Smooth muscle cell (in vitro differentiated cells): ENCODE results near the gene TTC7B. TPM values are rescaled to one million over a fixed set of nuclear protein-coding genes. Genes with fewer than 3 reads are reported as not detected.

ENCODE experiments used
- DNase-seq: peaks from one replicate; lab custom pipeline; 2025; ENCODE audit not compliant: unreplicated experiment; lab: John Stamatoyannopoulos, UW
- H2AFZ ChIP-seq: fragments of 200-600 bp; sonication (generic); 2 replicates; pipeline ENCODE4 v1.6.0; 2016; ENCODE audit warnings: antibody characterized with exemption, low read depth, mild to moderate bottlenecking
- H3F3A ChIP-seq: fragments of 200-600 bp; sonication (generic); 2 replicates; pipeline ENCODE4 v1.6.0; 2017; ENCODE audit warnings: antibody characterized with exemption, low read depth
- H3K27ac ChIP-seq: fragments of 200-600 bp; sonication (generic); 2 replicates; pipeline ENCODE4 v1.5.1; 2016; ENCODE audit warnings: low read depth, mild to moderate bottlenecking
- H3K27me3 ChIP-seq: fragments of 200-600 bp; sonication (generic); 2 replicates; pipeline ENCODE4 v1.6.1; 2016; ENCODE audit warnings: low read depth, mild to moderate bottlenecking
- H3K36me3 ChIP-seq: fragments of 200-600 bp; sonication (generic); 2 replicates; pipeline ENCODE4 v1.5.1; 2016; ENCODE audit warnings: low read depth
- H3K4me1 ChIP-seq: fragments of 200-600 bp; sonication (generic); 2 replicates; pipeline ENCODE4 v1.5.1; 2016; ENCODE audit warnings: low read depth
- H3K4me2 ChIP-seq: fragments of 200-600 bp; sonication (generic); 2 replicates; pipeline ENCODE4 v1.6.0; 2016; ENCODE audit warnings: mild to moderate bottlenecking
- H3K4me3 ChIP-seq: fragments of 200-600 bp; sonication (generic); 2 replicates; pipeline ENCODE4 v1.5.1; 2016; ENCODE audit warnings: mild to moderate bottlenecking
- H3K79me2 ChIP-seq: fragments of 200-600 bp; sonication (generic); 2 replicates; pipeline ENCODE4 v1.6.0; 2016; ENCODE audit warnings: low read depth, mild to moderate bottlenecking
- H3K9ac ChIP-seq: fragments of 200-600 bp; sonication (generic); 2 replicates; pipeline ENCODE4 v1.6.0; 2016; ENCODE audit warnings: low read depth
- H3K9me3 ChIP-seq: fragments of 200-600 bp; sonication (generic); replicated peaks from 2 replicates; pipeline ENCODE4 v1.5.1; 2016; ENCODE audit warnings: low read depth
- H4K20me1 ChIP-seq: fragments of 200-600 bp; sonication (generic); 2 replicates; pipeline ENCODE4 v1.6.0; 2016; ENCODE audit warnings: low read depth
- WGBS: methylation state at CpG from one replicate; pipeline ENCODE4 v1.1.7; 2016; ENCODE audit warnings: low lambda C conversion rate; 5-methylcytosine and 5-hydroxymethylcytosine counted together
- polyA plus RNA-seq: library from polyadenylated mRNA; unstranded; fragments of >200 nt; fragmentation: Nextera tagmentation; extraction: Ambion mirVana; gene quantifications from 2 replicates; pipeline ENCODE4 v1.2.1, GENCODE V29; 2016
- total RNA-seq: library from RNA; depleted of rRNA; stranded (reverse); fragments of >200 nt; gene quantifications from 2 replicates; pipeline ENCODE4 v1.2.3, GENCODE V29; 2014
- TF ChIP-seq, protein P1 (sequence below): fragments of 200-600 bp; sonication (generic); IDR thresholded peaks from 2 replicates; pipeline ENCODE4 v1.5.1; 2017; ENCODE audit warnings: borderline replicate concordance, mild to moderate bottlenecking, antibody characterized with exemption; ENCODE audit not compliant: insufficient read depth, poor library complexity, severe bottlenecking

The TTC7B gene
- total and polyA plus RNA-seq, 2 experiments from 2014 or later: 22.1 to 54.1 TPM

GRCh38 chr14:90659156-90659555 lies 157.1 kb downstream of the TTC7B start:
- DNase-seq: no peak
- TF ChIP-seq, protein P1, sequence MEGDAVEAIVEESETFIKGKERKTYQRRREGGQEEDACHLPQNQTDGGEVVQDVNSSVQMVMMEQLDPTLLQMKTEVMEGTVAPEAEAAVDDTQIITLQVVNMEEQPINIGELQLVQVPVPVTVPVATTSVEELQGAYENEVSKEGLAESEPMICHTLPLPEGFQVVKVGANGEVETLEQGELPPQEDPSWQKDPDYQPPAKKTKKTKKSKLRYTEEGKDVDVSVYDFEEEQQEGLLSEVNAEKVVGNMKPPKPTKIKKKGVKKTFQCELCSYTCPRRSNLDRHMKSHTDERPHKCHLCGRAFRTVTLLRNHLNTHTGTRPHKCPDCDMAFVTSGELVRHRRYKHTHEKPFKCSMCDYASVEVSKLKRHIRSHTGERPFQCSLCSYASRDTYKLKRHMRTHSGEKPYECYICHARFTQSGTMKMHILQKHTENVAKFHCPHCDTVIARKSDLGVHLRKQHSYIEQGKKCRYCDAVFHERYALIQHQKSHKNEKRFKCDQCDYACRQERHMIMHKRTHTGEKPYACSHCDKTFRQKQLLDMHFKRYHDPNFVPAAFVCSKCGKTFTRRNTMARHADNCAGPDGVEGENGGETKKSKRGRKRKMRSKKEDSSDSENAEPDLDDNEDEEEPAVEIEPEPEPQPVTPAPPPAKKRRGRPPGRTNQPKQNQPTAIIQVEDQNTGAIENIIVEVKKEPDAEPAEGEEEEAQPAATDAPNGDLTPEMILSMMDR: no peak
- Histone ChIP-seq H3K79me2 (no peaks in the 10 kb centered on the region), H3F3A (peaks cover 6% of the 10 kb centered on the region), H4K20me1 (no peaks in the 10 kb centered on the region), H3K4me1 (no peaks in the 10 kb centered on the region), H3K4me3 (no peak overlapping the region), H3K9me3 (no peaks in the 10 kb centered on the region), H3K36me3 (no peaks in the 10 kb centered on the region), H3K27ac (peak overlapping the region; percentile 79), H3K9ac (no peak overlapping the region), H2AFZ (no peak overlapping the region), H3K27me3 (no peaks in the 10 kb centered on the region), H3K4me2 (peak overlapping the region; percentile 65)
- 65% methylated on average over 2 of the region's 2 CpGs for WGBS

- no peak for DNase-seq
- Histone ChIP-seq H3K27ac (peak overlapping the region; percentile 79), H2AFZ (no peak overlapping the region)
Measured at GRCh38 chr14:90658541-90658967, 157.7 kb downstream of the TTC7B start.

GRCh38 chr14:90656973-90657372 lies 159.3 kb downstream of the TTC7B start:
- H2AFZ ChIP-seq: no peak overlapping the region
- H3F3A ChIP-seq: peaks cover 6% of the 10 kb centered on the region
- no peak overlapping the region for H3K9ac ChIP-seq
- no peaks in the 10 kb centered on the region for H3K36me3 ChIP-seq
- no peak overlapping the region for H3K27ac ChIP-seq
- H4K20me1 ChIP-seq: no peaks in the 10 kb centered on the region
- H3K9me3 ChIP-seq: no peaks in the 10 kb centered on the region
- H3K4me1 ChIP-seq: no peaks in the 10 kb centered on the region
- no peak overlapping the region for H3K4me3 ChIP-seq
- TF ChIP-seq, protein P1: no peak
- no peak for DNase-seq
- no peak overlapping the region for H3K4me2 ChIP-seq
- WGBS: 86% methylated on average over 12 of the region's 12 CpGs
- H3K79me2 ChIP-seq: no peaks in the 10 kb centered on the region
- H3K27me3 ChIP-seq: no peaks in the 10 kb centered on the region

More at GRCh38 chr14:90658541-90658967, 157.7 kb downstream of the TTC7B start:
- no peak overlapping the region for H3K4me3 ChIP-seq
- peak overlapping the region; percentile 65 for H3K4me2 ChIP-seq
- TF ChIP-seq, protein P1: no peak
- no peaks in the 10 kb centered on the region for H4K20me1 ChIP-seq
- H3K9ac ChIP-seq: no peak overlapping the region
- H3K36me3 ChIP-seq: no peaks in the 10 kb centered on the region
- H3F3A ChIP-seq: peaks cover 6% of the 10 kb centered on the region
- 20% methylated on average over 8 of the region's 8 CpGs for WGBS
- H3K4me1 ChIP-seq: no peaks in the 10 kb centered on the region
- H3K9me3 ChIP-seq: no peaks in the 10 kb centered on the region
- H3K79me2 ChIP-seq: no peaks in the 10 kb centered on the region
- no peaks in the 10 kb centered on the region for H3K27me3 ChIP-seq

DNA sequence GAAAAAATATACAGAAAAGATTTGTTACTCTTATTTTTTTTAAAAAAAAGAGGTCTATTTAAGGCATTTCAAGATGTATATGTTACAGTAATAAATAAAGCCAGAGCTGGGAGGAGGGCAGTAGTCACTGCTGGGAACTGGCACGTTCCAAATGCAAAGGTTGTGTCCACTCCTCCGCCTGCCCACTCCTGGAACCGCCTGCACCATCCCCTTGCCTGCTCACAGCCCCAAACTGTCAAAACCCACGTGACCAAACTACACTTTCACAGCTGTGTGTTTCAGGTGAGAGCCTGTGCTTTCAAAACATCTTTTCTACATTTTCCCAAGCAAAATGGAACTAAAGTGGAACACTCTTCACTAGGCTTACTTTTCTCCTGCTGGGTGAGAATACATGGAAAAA lies 160.4 kb downstream of the TTC7B start:
- H3K27me3 ChIP-seq: no peaks in the 10 kb centered on the region
- no peaks in the 10 kb centered on the region for H3K79me2 ChIP-seq
- H3K36me3 ChIP-seq: no peaks in the 10 kb centered on the region
- H3F3A ChIP-seq: peaks cover 6% of the 10 kb centered on the region
- no peak overlapping the region for H3K4me3 ChIP-seq
- TF ChIP-seq, protein P1: no peak
- no peak for DNase-seq
- H3K4me1 ChIP-seq: no peaks in the 10 kb centered on the region
- H4K20me1 ChIP-seq: no peaks in the 10 kb centered on the region
- H3K27ac ChIP-seq: no peak overlapping the region
- no peak overlapping the region for H3K4me2 ChIP-seq
- H2AFZ ChIP-seq: no peak overlapping the region
- 94% methylated on average over 4 of the region's 4 CpGs for WGBS
- no peaks in the 10 kb centered on the region for H3K9me3 ChIP-seq
- H3K9ac ChIP-seq: no peak overlapping the region
